ENCODE data around the gene NEDD4. TPM values are rescaled to one million over a fixed set of nuclear protein-coding genes. Genes with fewer than 3 reads are reported as not detected.

NEDD4 gene
- total RNA-seq, 1 donor from 2014 or later: 6.1 TPM

- intact Hi-C loops (cut with DNase I): no loop called here
- Histone ChIP-seq H3K27ac (no peak overlapping the region), H3K4me3 (no peak overlapping the region), H3K27me3 (no peaks in the 10 kb centered on the region), H3K4me1 (no peaks in the 10 kb centered on the region), H3K36me3 (peaks cover 1 to 17% of the 10 kb centered on the region in 2 donors), H3K9me3 (no peaks in the 10 kb centered on the region)
- TF ChIP-seq CTCF (IDR thresholded peaks at IDR 0.05): no peak
- no peak for DNase-seq (ENCODE audit: low spot score in 2 of 2)
Observed at GRCh38 chr15:55863911-55864310, 129.5 kb downstream of the NEDD4 start.

- Histone ChIP-seq H3K27me3 (no peaks in the 10 kb centered on the region), H3K27ac (no peak overlapping the region), H3K36me3 (peaks cover 7 to 39% of the 10 kb centered on the region in 2 donors), H3K4me3 (no peak overlapping the region), H3K9me3 (no peaks in the 10 kb centered on the region), H3K4me1 (no peaks in the 10 kb centered on the region)
- no peak for DNase-seq (ENCODE audit: low spot score in 2 of 2)
- intact Hi-C loops (cut with DNase I): no loop called here
- no peak for TF ChIP-seq CTCF (IDR thresholded peaks at IDR 0.05)
Observed at GRCh38 chr15:55861115-55861514, 132.3 kb downstream of the NEDD4 start.

- Histone ChIP-seq H3K27me3 (no peaks in the 10 kb centered on the region), H3K9me3 (no peaks in the 10 kb centered on the region), H3K36me3 (peaks cover 7 to 44% of the 10 kb centered on the region in 2 donors), H3K4me1 (no peaks in the 10 kb centered on the region), H3K4me3 (no peak overlapping the region), H3K27ac (no peak overlapping the region)
- intact Hi-C loops (cut with DNase I): no loop called here
- TF ChIP-seq CTCF (IDR thresholded peaks at IDR 0.05): no peak
- DNase-seq (ENCODE audit: low spot score in 2 of 2): no peak
Observed at GRCh38 chr15:55860468-55860867, 132.9 kb downstream of the NEDD4 start.

- intact Hi-C loops (cut with DNase I): no loop called here
- H3K27ac ChIP-seq: no peak overlapping the region
- no peaks in the 10 kb centered on the region for H3K9me3 ChIP-seq
- no peak overlapping the region for H3K4me3 ChIP-seq
- peaks cover 7 to 50% of the 10 kb centered on the region in 2 donors for H3K36me3 ChIP-seq
- TF ChIP-seq CTCF (IDR thresholded peaks at IDR 0.05): no peak
- H3K4me1 ChIP-seq: no peaks in the 10 kb centered on the region
- DNase-seq (ENCODE audit: low spot score in 2 of 2): no peak
- no peaks in the 10 kb centered on the region for H3K27me3 ChIP-seq
Observed at GRCh38 chr15:55859681-55860080, 133.7 kb downstream of the NEDD4 start.

- no peak for DNase-seq (ENCODE audit: low spot score in 2 of 2)
- H3K4me3 ChIP-seq: no peak overlapping the region
- H3K36me3 ChIP-seq: peaks cover 7 to 59% of the 10 kb centered on the region in 2 donors
- no peaks in the 10 kb centered on the region for H3K9me3 ChIP-seq
- H3K27me3 ChIP-seq: no peaks in the 10 kb centered on the region
- TF ChIP-seq CTCF (IDR thresholded peaks at IDR 0.05): no peak
- intact Hi-C loops (cut with DNase I): no loop called here
- H3K27ac ChIP-seq: no peak overlapping the region
- no peaks in the 10 kb centered on the region for H3K4me1 ChIP-seq
Observed at GRCh38 chr15:55858661-55859060, 134.8 kb downstream of the NEDD4 start.

GRCh38 chr15:55856506-55857164 is 136.8 kb downstream of the NEDD4 start:
- Histone ChIP-seq H3K4me1 (no peaks in the 10 kb centered on the region), H3K36me3 (peaks cover 11 to 65% of the 10 kb centered on the region in 2 donors), H3K9me3 (no peaks in the 10 kb centered on the region), H3K27ac (no peak overlapping the region), H3K4me3 (no peak overlapping the region), H3K27me3 (no peaks in the 10 kb centered on the region)
- no peak for TF ChIP-seq CTCF (IDR thresholded peaks at IDR 0.05)
- intact Hi-C loops (cut with DNase I): no loop called here
- DNase-seq (ENCODE audit: low spot score in 2 of 2): no peak

Measured in ascending aorta (tissue), 2 donors.